Measurements from ENCODE around the gene SLC25A51.
"Not testable (repeated sequence)": the region's sequence is repeated elsewhere in the genome, so short reads cannot be mapped to it uniquely, and the experiment has no call there.

SLC25A51 gene

GRCh38 chr9:37889536-37889935 lies 14.4 kb downstream of the SLC25A51 start:
- DNase-seq (ENCODE audit: low read depth) = no peak
- TF ChIP-seq, protein P1, sequence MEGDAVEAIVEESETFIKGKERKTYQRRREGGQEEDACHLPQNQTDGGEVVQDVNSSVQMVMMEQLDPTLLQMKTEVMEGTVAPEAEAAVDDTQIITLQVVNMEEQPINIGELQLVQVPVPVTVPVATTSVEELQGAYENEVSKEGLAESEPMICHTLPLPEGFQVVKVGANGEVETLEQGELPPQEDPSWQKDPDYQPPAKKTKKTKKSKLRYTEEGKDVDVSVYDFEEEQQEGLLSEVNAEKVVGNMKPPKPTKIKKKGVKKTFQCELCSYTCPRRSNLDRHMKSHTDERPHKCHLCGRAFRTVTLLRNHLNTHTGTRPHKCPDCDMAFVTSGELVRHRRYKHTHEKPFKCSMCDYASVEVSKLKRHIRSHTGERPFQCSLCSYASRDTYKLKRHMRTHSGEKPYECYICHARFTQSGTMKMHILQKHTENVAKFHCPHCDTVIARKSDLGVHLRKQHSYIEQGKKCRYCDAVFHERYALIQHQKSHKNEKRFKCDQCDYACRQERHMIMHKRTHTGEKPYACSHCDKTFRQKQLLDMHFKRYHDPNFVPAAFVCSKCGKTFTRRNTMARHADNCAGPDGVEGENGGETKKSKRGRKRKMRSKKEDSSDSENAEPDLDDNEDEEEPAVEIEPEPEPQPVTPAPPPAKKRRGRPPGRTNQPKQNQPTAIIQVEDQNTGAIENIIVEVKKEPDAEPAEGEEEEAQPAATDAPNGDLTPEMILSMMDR (conservative IDR thresholded peaks at IDR 0.05; ENCODE audit: low read length) = no peak
- H3K4me3 ChIP-seq (ENCODE audit: low read length) = no peak overlapping the region

- not testable (repeated sequence) for H3K4me3 ChIP-seq (ENCODE audit: low read length)
- DNase-seq (ENCODE audit: low read depth) = peak; percentile 56
Measured at GRCh38 chr9:37887977-37888583, 15.8 kb downstream of the SLC25A51 start.

DNA sequence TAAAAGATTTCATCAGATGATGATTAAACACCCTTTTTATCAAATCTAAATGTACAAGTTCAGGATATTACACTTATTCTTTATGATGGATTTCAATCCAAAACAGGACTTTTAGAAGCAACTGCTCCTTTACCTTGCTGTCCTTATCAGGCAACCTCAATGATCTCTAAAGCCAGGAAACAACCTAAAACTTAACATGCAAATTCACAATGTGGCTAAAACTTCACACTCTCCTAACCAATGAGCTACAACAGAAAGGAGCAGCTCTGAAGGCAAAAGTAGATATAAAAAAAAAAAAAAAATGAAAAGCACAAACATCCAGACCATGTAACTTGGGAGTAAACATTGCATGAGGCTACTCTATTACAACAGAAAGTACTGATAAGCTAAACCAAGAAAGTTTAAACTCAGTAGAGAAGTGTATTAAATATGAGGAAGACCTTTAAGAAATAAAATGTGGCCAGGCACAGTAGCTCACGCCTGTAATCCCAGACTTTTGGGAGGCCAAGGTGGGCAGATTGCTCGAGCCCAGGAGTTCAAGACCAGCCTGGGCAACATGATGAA lies 22.9 kb downstream of the SLC25A51 start:
- no peak for DNase-seq (ENCODE audit: low read depth)
- TF ChIP-seq, protein P1 (conservative IDR thresholded peaks at IDR 0.05; ENCODE audit: low read length) = no peak
- H3K4me3 ChIP-seq (ENCODE audit: low read length) = no peak overlapping the region

DNA sequence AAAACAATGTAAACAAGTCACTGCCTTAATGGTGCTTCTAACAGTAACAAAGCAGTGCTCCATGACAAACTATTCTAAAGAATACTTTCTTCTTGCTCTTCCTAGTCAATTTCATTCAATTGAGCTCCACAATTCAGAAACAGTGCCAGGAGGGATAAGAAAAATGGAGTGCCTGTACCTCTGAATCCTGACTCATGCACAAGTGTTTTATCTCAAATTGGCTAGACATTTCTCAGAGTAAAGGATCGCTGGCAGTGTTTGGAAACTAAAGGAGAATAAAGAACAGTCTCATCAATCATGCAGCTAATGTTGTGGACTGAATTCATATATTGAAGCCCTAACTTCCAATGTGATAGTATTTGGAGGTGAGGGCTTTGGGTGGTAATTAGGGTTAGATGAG lies 27.6 kb downstream of the SLC25A51 start:
- no peak for DNase-seq (ENCODE audit: low read depth)
- H3K4me3 ChIP-seq (ENCODE audit: low read length) = no peak overlapping the region
- TF ChIP-seq, protein P1 (conservative IDR thresholded peaks at IDR 0.05; ENCODE audit: low read length) = no peak

DNA sequence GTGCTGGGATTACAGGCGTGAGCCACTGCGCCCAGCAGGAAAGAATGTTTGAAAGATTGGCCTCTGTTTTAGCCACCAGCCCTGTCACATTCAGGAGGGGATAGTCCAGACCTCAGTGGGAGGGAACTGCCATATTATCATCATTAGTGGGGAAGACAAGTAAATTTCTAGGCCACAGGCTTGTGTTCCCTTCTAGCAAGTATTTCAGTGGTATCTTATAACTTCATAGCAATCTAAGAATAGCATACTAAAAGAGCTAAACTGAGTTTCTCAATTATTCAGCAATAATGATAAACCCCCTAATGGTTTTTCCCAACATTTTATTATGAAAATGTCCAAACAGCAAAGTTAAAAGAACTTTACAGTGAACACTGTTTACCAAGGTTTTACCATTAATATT lies 30.0 kb downstream of the SLC25A51 start:
- DNase-seq (ENCODE audit: low read depth) = no peak
- no peak overlapping the region for H3K4me3 ChIP-seq (ENCODE audit: low read length)
- TF ChIP-seq, protein P1 (conservative IDR thresholded peaks at IDR 0.05; ENCODE audit: low read length) = no peak

- TF ChIP-seq, protein P1 (conservative IDR thresholded peaks at IDR 0.05; ENCODE audit: low read length) = no peak
- no peak overlapping the region for H3K4me3 ChIP-seq (ENCODE audit: low read length)
- no peak for DNase-seq (ENCODE audit: low read depth)
Measured at GRCh38 chr9:37870799-37871176, 33.1 kb downstream of the SLC25A51 start.

GRCh38 chr9:37870081-37870798 lies 33.7 kb downstream of the SLC25A51 start:
- TF ChIP-seq, protein P1 (conservative IDR thresholded peaks at IDR 0.05; ENCODE audit: low read length) = no peak
- no peak overlapping the region for H3K4me3 ChIP-seq (ENCODE audit: low read length)
- DNase-seq (ENCODE audit: low read depth) = no peak

Measured in AG10803 (cell line).